Raji (cell line): Measurements from ENCODE around the gene CISD2.

Source experiments
- POLR2A ChIP-seq: IDR thresholded peaks from 2 replicates; pipeline ENCODE4 v1.6.1; 2011; ENCODE audit warnings: low read depth, low read length, control low read depth; ENCODE audit not compliant: insufficient read depth

The CISD2 gene

GRCh38 chr4:102836596-102836995 is 32.2 kb upstream of the CISD2 start:
- no peak for TF ChIP-seq POLR2A

- TF ChIP-seq POLR2A: no peak
These were observed 26.4 kb upstream of the CISD2 start for GRCh38 chr4:102842367-102842766.

- TF ChIP-seq POLR2A: no peak
These were observed 25.5 kb upstream of the CISD2 start for GRCh38 chr4:102843273-102843672.

DNA sequence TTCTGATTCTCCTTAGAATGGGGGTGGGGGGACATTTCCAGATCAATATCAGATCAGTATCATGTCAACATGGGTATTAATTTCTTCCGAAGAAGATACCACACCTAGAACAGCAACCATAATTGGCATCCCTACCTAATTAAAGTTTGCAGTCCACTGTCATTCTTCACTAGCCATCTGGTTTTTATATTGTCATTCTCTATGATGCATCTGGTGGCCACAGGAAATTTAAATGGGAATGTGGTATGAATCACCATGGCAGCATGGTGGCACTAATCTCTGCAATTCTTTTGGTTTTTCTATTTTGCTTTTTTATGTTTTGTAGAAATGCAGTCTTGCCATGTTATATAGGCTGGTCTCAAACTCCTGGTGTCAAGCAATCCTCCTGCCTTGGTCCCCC is 24.9 kb upstream of the CISD2 start:
- TF ChIP-seq POLR2A: no peak

DNA sequence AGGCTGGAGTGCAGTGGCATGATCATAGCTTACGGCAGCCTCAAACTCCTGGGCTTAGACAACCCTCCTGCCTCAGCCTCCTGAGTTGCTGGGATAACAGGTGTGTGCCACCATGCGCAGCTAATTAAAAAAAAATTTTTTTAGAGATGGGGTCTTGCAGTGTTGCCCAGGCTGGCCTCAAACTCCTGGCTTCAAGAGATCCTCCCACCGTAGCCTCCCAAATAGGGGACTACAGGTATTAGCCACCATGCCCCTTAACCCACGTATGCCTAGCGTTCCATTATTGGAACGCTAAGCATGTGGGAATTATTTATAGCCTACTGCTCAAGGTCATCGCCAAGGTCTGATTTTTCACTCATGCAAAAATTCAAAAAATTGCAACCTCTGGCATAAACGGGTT is 21.1 kb upstream of the CISD2 start:
- no peak for TF ChIP-seq POLR2A

GRCh38 chr4:102849579-102850104 is 19.1 kb upstream of the CISD2 start:
- TF ChIP-seq POLR2A: no peak

DNA sequence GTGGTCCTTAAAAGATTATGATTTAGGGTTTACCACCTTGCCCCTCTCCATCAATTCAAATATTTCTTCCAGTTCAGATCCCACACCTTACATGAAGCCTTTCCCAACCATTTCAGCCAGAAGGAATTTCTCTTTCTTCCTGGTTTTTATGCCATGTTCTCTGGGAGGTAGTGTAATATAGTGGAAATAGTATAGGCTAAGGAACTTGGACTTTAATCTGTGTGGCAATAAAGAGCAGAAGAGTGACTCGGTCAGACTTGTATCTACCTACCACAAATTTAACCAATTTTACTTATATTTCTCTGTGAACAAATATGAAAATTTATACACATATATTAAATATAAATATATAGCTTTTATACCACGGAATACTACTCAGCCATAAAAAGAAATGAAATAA is 18.4 kb upstream of the CISD2 start:
- TF ChIP-seq POLR2A: no peak

GRCh38 chr4:102858828-102859464 is 9.8 kb upstream of the CISD2 start:
- TF ChIP-seq POLR2A: no peak

GRCh38 chr4:102860611-102861324 is 8.0 kb upstream of the CISD2 start:
- TF ChIP-seq POLR2A: no peak

GRCh38 chr4:102862016-102862415 is 6.8 kb upstream of the CISD2 start:
- TF ChIP-seq POLR2A: no peak

GRCh38 chr4:102862747-102863146 is 6.0 kb upstream of the CISD2 start:
- TF ChIP-seq POLR2A: no peak

DNA sequence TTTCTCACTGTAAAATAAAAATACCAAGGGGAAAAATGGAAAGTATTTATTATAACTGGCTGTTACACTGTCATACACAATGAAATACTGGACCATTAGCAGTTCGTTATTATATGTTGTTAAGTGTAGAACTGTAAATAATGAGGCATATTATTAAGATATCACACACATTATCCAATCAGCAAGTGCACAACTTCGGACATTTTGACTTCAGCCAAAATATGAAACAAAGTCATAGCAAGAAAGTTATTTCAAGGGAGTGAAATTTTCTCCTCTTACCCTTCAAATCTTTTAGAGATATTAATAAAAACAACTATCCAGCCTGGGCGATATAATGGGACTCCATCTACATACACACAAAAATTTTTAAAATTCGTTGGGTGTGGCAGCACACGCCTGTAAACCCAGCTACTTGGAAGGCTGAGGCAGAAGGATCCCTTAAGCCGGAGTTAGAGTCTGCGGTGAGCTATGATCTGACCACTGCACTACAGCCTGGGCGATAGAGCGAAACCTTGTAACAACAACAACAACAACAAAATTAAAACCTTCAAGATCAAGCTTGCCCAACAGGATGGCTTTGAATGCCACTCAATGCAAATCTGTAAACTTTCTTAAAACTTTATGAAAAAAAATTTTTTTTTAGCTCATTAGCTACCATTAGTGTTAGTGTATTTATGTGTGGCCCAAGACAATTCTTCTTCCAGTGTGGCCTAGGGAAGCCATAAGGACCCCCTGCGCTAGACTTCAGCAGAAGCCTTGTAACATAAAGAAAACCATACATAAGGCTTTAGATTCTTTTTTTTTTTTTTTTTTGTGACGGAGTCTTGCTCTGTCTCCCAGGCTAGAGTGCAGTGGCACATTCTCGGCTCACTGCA is 1.3 kb upstream of the CISD2 start:
- 0 out of 2 replicates have a peak, but pooled peaks have one; percentile 19 for TF ChIP-seq POLR2A

DNA sequence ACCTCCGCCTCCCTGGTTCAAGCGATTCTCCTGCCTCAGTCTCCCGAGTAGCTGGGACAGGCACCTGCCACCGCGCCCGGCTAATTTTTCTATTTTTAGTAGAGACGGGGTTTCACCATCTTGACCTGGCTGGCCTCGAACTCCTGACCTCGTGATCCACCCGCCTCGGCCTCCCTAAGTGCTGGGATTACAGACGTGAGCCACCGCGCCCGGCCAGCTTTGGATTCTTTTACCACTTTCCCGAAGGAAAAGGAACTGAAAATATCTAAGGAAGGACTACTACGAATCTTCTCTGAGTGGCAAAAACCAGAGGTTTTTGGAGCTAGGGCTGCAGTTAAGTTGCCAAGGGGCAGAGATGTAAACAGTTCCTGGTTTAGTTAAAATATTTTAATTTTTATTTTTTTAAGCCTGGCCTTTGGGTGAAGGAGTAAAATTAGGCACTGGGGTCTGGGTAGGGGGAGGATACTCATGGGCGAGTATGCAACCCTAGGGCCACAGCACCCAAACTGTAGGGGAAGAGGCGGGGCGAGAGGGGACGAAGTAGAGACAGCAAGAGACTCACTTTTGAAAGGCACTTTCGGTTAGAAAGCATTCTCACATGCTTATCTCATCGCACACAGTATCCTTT is 525 bp upstream of the CISD2 start:
- TF ChIP-seq POLR2A: no peak

DNA sequence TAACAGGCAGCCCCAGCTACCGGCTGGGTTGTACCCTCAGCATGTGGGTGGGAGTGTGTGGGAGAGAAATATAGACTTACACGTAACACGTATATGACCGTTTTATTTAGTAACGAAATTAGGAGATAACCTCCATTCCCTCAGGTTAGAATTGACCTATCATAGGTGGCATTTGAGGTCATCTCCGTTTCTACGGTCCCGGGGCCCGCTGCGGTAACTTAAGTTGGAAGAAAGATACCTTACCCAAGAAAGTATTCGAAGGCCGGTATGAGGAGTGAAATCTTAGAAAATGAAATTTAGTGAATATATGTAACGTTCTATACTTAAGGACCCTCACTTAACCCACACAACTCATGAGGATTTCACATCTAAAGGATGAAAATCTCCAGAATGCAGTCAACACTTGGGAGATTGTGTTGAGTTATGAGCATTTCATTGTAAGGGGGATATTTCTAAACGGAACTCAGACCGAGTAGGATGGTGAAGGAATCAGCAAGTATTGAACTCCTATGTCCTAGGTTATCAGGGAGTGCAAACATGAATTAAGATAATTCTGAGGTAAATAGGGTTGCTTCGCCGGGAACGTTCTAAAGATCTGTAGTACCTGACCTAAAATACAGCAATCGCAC is 891 bp downstream of the CISD2 start:
- no peak for TF ChIP-seq POLR2A

DNA sequence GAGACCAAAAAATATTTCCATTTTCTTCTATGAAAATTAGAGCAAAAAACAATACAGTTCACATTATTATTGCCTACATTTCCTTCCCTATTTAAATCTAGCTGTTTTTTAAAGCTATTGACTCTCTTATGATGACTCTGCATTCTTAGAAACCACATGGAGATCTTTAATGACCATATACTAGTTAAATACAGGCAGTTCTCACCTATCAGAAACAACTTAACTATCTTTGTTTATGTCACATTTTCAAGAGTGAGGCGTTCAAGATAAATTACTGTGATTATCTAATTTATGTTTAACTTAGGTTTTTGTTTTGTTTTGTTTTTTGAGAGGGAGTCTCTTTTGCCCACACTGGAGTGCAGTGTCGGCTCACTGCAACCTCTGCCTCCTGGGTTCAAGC is 3.0 kb downstream of the CISD2 start:
- no peak for TF ChIP-seq POLR2A
